NK-92 (cell line): Measurements from ENCODE around the gene WNT11.

Experiments
- DNase-seq: peaks from one replicate; lab custom pipeline; 2025; ENCODE audit not compliant: unreplicated experiment; lab: John Stamatoyannopoulos, UW

The WNT11 gene

GRCh38 chr11:76206327-76207081 is at the start of gene WNT11:
Gene WNT11, minus strand, starts transcription at chr11:76206502. Its CDS starts 95 bp downstream, at chr11:76206407.
- DNase-seq: no peak

- no peak for DNase-seq
Observed at GRCh38 chr11:76253416-76253815, 47.1 kb upstream of the WNT11 start.

DNA sequence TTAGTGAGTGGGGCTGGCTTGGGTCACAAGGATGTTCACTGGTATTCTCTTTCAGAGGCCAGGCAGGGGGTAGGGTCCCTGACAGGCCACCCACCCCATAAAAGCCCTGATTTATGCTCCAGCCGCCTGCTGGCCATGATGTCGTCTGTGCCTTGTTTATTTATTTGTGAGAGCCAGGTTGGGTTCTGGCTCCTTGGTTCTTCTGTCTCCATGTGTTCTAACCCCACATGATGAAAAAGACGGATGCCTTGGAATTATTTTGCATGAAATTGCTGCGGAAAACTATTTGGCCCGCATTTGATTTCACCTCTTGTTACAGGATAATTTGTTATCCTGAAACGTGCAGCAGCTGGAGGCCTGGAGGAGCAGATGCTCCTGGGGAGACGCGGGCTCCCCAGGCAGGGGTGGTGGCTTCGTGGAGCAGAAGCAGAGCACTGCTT is 46.3 kb upstream of the WNT11 start:
- DNase-seq: no peak

DNA sequence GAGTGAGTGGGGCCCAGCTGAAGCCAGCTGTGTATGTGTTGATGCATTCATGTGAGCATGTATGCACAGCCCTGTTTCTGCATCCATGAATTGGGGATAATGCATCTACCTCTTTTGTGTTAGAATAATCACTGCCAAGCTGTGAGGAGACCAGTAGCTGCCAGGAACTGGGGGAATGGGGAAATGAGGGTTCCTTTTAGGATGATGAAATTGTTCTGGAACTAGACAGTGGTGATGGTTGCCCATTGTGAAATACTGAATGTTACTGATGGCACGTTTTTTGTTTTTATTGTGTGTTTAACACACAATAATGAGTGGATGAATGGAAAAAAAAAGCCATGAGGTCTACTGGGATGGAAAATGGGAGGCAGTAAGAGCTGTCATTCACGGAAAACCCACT is 45.3 kb upstream of the WNT11 start:
- DNase-seq: no peak

DNA sequence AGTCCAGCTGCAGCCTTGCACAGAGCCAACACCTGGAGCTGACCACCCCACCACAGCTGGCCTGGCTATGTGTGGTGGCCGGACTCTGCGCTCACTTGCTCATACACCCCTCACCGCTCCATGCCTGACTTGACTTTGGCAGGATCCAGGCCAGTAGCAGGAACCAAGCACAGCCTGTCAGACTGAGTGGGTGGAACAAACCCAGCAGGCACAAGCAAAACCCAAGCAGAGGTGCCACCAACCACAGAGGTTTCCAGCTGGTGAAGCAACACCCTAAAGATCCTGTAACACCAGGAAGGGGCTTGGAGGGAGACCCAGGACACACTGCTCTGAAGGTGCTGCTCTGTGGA is 44.9 kb upstream of the WNT11 start:
- DNase-seq: no peak

DNA sequence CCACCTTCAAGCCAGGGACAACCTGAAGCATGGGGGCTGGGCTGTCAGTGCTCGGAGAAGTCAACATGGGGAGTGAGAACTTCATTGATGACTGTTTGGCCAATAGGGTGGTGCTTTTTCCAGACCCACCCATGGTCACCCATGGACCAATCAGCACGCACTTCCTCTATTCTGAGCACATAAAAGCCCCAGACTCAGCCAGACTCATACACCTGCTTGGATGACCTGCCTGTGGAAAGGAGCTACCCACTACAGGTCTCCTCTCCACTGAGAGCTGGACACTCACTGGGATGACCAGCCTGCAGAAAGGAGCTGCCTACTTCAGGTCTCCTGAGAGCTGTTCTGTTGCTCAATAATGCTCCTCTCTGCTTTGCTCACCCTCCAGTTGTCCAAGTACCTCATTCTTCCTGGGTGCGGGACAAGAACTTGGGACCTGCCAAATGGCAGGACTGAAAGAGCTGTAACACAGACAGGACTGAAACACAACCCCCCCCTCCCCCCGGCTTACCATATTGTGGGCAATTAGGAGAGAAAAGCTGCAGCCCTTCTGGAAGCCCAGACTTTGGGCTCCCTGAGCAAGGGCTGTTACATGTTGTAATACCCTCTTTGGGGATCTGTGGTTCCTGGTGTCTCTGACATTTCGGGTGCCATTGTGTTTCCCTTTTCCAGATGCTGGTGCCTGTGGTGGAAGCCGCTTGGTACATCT is 44.4 kb upstream of the WNT11 start:
- no peak for DNase-seq

DNA sequence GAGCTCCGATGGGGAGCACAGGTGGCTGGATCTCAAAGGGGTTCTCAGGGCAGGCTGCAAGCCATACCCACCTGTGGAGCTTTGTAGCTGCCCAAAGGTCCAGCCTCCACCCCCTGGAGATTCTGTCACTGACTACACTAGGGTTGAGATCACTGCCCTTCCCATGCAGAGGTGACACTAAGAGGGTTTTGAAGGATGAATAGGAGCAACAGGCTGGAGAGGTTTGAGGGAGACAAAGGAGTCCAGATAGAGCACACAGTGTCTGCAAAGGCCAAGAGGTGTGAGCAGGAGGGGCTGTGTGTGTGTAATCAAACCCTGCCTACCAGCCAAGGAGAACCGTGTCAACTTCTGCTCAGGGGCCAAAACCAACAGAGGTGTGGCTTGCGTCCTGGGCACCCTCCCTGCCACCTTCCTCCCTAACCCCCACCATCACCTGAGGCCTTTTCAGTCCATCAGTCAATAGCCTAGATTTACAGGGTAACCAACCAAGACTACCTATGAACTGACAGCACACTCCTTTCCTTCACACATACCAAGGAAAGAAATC is 43.0 kb upstream of the WNT11 start:
- no peak for DNase-seq

- DNase-seq: no peak
Observed at GRCh38 chr11:76248210-76248609, 41.9 kb upstream of the WNT11 start.

GRCh38 chr11:76247091-76247490 is 40.8 kb upstream of the WNT11 start:
- DNase-seq: no peak

GRCh38 chr11:76246271-76246933 is 40.1 kb upstream of the WNT11 start:
- DNase-seq: no peak

DNA sequence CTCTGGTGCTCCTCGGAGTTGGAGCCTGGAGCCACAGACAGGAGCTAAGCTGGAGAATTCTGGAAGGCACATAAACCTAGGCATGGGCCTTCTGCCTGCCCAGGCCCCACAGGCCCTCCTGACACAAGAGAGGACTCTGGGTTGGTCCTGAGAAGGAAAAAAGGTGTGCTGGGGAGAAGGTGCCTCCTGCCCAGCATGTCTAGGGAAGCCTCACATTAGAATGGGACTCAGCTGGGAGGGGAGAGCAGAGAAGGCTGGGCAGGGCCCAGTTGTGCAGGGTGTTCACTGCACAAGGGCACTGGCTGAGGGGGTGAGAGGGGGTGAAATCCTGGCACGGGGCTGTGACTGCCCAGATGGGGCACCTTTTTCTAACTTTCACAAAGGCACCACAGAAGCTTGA is 39.4 kb upstream of the WNT11 start:
- DNase-seq: no peak

- no peak for DNase-seq
Observed at GRCh38 chr11:76244316-76244851, 38.1 kb upstream of the WNT11 start.

DNA sequence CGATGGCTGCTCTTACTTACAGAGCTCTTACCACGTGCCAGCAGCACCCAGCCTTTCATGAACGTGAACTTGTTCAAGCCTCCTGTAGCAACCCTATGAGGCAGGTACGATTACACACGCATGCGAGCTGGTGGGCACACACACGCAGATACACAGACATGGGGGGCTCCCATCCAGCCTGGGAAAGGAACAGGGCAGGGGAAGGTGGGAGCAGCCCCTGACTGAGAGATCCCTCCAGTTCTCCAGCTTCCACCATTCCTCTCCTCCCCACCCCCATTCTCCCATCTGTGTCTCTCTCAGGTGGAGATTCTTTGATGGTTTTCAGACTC is 37.6 kb upstream of the WNT11 start:
- DNase-seq: no peak

DNA sequence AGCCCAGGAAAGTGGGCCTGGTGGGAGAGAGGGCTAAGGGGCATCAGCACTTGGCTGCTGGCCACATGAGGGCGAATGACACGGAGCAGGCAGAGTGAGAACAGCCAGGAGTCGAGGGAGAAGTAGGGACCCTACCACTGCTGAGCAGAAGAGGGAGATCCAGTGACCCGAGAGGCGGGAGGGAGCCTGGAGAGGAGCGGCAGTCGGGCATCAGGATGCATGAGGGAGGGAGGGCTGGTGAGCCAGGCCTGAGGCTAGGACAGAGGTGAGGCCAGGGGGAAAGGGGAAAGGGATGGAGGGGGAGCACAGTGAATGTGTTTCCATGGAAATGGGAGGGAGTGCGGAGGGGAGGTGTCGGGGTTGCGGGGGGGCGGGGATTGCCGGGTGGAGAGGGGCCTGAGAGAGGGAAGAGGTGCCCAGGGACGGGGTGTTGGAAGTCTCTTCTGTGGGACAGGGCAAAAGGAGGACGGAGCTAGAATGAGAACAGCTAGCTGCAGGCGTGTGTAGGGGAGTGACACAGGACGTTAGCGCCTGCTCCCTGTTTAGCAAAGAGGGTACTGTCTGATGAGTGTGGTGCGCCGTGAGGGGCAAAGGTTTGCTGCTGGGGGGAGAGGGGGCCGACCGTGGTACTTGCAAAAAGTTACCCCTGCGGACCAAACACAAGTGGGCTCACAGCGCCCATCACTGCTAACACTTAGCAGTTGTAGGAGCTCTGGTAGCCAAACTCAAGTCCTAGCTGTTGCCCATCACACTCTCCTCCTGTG is 37.1 kb upstream of the WNT11 start:
- DNase-seq: no peak

GRCh38 chr11:76242004-76242779 is 35.9 kb upstream of the WNT11 start:
- no peak for DNase-seq

GRCh38 chr11:76241243-76242000 is 35.1 kb upstream of the WNT11 start:
- DNase-seq: no peak

GRCh38 chr11:76240666-76241065 is 34.4 kb upstream of the WNT11 start:
- no peak for DNase-seq

DNA sequence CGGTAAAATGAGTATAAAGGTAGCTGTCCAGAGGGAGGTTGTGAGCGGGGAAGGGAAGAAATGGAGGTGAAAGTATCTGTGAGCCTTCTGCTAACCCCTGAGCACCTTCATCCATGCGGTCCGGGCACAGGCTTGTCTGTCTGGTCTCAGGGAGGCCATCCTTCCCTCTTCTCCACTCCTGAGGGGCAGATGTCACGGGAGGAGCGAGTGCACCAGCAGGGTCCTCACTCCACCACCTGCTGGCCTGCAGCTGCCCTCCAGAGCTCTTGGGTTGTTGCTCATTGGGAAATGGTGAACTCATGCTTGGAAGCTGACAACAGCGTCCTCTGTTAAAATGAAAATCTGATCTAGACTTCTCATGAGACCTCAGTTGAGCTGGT is 33.8 kb upstream of the WNT11 start:
- no peak for DNase-seq

GRCh38 chr11:76239483-76240160 is 33.3 kb upstream of the WNT11 start:
- DNase-seq: no peak
